Putamen (tissue), 1 donor: ENCODE results near the gene LRRC4.

Source experiments
- DNase-seq: peaks from one replicate; pipeline ENCODE4 v3.0.0-alpha.2; 2016; ENCODE audit warnings: low spot score

LRRC4 gene

GRCh38 chr7:127979113-127979727 lies 52.0 kb downstream of the LRRC4 start:
- DNase-seq, result no peak

GRCh38 chr7:127978421-127978820 lies 52.8 kb downstream of the LRRC4 start:
- DNase-seq, result no peak
